HG02852 (cell line): ENCODE measurements around the gene GAS2L2.

Experiments used
- ATAC-seq: cut with Tn5 transposase; IDR thresholded peaks from one replicate; pipeline ENCODE4 v1.9.1; 2021; ENCODE audit warnings: mild to moderate bottlenecking, moderate library complexity; ENCODE audit not compliant: unreplicated experiment

The GAS2L2 gene

DNA sequence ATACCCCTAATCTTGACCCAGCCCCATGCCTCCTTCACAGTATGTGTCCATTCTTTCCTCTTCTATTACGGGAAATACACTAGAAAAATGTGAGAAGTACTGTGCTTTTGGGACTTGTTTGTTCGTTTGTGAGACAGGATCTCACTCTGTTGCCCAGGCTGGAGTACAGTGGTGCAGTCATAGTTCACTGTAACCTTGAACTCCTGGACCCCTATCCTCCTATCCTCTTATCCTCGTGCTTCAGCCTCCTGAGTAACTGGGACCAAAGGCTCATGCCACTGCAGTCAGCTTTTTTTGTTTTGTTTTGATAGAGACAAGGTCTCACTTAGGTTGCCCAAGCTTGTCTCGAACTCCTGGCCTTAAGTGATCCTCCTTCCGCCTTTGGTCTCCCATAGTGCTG lies 51.5 kb downstream of the GAS2L2 start:
- no peak for ATAC-seq

DNA sequence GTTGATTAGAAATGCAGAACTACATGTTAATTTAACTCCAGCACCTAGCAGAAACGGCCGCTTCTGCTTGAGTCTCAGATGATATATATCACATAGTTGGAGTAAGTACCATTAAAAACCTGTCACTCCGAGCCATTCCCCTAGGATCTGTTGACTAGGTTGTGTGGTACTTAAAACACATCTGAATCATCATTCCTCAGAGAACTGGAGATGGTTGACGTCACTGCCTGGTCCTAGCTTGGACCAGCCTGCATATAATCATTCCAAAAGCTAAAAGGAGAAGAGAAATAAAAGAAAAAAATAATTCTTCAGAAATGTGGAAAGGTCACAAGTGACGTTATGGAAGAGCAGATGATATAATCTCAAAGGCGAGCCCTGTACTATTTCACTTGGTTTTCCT lies 52.9 kb downstream of the GAS2L2 start:
- ATAC-seq = no peak

GRCh38 chr17:35698800-35699199 lies 54.2 kb downstream of the GAS2L2 start:
- ATAC-seq = no peak

GRCh38 chr17:35695613-35696012 lies 57.4 kb downstream of the GAS2L2 start:
- ATAC-seq = no peak

- ATAC-seq = no peak
Measured at GRCh38 chr17:35694906-35695305, 58.1 kb downstream of the GAS2L2 start.
